Lower leg skin (tissue), 4 donors: ENCODE results near the gene GRID2. TPM values are rescaled to one million over a fixed set of nuclear protein-coding genes. Genes with fewer than 3 reads are reported as not detected.

Experiments
- DNase-seq, 2 donors: peaks; one replicate each; pipeline ENCODE4 v3.0.0-alpha.2; 2019; ENCODE audit warnings: low spot score in 2 of 2
- H3K4me3 ChIP-seq: fragments of 200-600 bp; sonication (generic); 2 replicates; pipeline ENCODE4 v1.5.1; 2017; ENCODE audit warnings: mild to moderate bottlenecking, low read depth; ENCODE audit not compliant: poor library complexity, severe bottlenecking
- POLR2A ChIP-seq, 2 donors: fragments of 450-650 bp; IDR thresholded peaks; one replicate each; pipeline ENCODE4 v1.6.1; 2016 to 2017; ENCODE audit warnings: antibody characterized with exemption in 2 of 2, mild to moderate bottlenecking in 1 of 2, moderate library complexity in 1 of 2
- WGBS, 2 donors: methylation state at CpG; one replicate each; pipeline ENCODE4 v1.1.5; 2018; 5-methylcytosine and 5-hydroxymethylcytosine counted together
- intact Hi-C: fragments of 100-400 bp; cut with DNase I; formaldehyde crosslinking; loops from one replicate; pipeline ENCODE4 v1.15.0; 2023; ENCODE audit warnings: low total_unique reads
- total RNA-seq, 4 donors: library from RNA; depleted of rRNA; stranded (reverse); fragments of >200 nt; gene quantifications; one replicate each; pipeline ENCODE4 v1.1.0, GENCODE V29; 2016
- TF ChIP-seq, protein P1 (sequence below), 3 donors: fragments of 450-650 bp; IDR thresholded peaks; one replicate each; pipeline ENCODE4 v1.5.1; 2016; ENCODE audit warnings: antibody characterized with exemption in 3 of 3, mild to moderate bottlenecking in 3 of 3, moderate library complexity in 2 of 3

The GRID2 gene
- total RNA-seq, 4 donors from 2014 or later: not detected

DNA sequence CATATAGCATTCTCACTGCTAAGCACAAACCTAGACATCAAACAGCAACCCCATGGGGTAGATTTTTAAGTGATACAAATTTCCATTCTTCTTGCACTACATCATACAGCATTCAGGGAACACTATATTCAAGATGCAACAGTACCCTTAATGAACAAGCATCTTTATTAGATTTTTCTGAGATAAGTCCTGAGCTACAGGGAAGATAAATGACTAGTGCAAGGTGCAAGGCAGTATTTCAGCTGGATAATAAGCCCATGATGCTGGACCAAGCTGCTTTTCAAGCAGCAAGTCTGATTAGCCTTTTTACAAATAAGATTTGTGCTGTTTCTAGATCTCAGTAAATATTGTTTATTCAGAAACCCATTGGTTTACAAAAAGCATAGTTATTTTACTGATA is 1332.2 kb downstream of the GRID2 start:
- TF ChIP-seq POLR2A (IDR thresholded peaks at IDR 0.05): no peak
- TF ChIP-seq, protein P1, sequence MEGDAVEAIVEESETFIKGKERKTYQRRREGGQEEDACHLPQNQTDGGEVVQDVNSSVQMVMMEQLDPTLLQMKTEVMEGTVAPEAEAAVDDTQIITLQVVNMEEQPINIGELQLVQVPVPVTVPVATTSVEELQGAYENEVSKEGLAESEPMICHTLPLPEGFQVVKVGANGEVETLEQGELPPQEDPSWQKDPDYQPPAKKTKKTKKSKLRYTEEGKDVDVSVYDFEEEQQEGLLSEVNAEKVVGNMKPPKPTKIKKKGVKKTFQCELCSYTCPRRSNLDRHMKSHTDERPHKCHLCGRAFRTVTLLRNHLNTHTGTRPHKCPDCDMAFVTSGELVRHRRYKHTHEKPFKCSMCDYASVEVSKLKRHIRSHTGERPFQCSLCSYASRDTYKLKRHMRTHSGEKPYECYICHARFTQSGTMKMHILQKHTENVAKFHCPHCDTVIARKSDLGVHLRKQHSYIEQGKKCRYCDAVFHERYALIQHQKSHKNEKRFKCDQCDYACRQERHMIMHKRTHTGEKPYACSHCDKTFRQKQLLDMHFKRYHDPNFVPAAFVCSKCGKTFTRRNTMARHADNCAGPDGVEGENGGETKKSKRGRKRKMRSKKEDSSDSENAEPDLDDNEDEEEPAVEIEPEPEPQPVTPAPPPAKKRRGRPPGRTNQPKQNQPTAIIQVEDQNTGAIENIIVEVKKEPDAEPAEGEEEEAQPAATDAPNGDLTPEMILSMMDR (IDR thresholded peaks at IDR 0.05): no peak
- no peak overlapping the region for H3K4me3 ChIP-seq
- no peak for DNase-seq
- intact Hi-C loops: no loop called here

DNA sequence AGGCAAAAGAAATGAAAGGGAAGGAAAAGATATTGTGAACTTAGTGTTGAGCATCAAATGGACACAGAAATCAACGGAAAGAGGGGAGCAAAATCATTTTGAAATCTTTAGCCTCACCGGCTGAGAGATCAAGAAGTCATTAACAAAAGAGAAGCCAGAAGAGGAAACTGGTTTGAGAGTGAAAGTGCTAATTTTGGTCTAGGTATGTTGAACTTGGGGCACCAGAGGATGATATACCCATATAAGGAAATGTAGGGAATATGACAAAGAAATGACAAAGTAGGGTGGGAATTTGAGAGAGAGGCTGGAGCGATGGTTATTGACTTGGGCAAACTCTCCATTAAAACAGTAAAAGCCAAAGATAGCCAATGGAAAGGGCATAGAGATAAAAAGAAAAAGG is 1341.4 kb downstream of the GRID2 start:
- intact Hi-C loops: no loop called here
- no peak overlapping the region for H3K4me3 ChIP-seq
- DNase-seq: no peak
- WGBS, 2 donors: 87 to 90% methylated on average over 3 of the region's 3 CpGs
- no peak for TF ChIP-seq POLR2A (IDR thresholded peaks at IDR 0.05)
- TF ChIP-seq, protein P1 (IDR thresholded peaks at IDR 0.05): no peak

DNA sequence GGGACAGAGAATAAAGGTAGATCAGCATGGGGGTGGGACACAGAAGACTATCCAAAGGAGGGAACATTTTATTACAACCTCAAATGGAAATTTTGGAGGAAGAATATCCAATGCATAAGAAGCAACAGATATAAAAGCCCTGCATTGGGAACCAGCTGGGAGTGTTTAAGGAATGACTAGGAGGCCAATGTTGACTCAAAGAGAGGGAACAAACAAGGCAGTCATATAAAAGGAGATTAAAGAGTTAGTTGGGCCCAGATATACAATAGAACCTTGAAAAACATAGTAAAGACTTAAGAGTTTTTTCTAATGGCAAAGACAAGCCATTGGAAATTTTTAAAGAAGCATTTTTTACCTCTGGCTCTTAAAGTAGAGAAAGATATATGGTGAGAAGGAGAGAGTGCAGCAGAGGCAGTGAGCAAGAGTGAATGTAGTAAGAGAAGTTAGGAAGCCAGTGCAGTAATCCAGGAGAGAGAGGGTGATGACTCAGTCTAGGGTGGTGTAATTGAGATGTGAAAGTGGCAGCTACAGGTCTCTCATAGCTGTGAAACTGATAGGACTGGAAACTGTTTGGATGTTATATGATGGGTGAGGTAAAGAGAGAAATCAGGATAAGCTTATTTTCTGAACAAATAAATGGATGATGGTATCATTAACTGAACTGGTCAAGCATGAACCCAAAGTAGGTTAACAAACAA is 1342.6 kb downstream of the GRID2 start:
- intact Hi-C loops: no loop called here
- no peak for TF ChIP-seq POLR2A (IDR thresholded peaks at IDR 0.05)
- TF ChIP-seq, protein P1 (IDR thresholded peaks at IDR 0.05): no peak
- no peak for DNase-seq
- H3K4me3 ChIP-seq: no peak overlapping the region

DNA sequence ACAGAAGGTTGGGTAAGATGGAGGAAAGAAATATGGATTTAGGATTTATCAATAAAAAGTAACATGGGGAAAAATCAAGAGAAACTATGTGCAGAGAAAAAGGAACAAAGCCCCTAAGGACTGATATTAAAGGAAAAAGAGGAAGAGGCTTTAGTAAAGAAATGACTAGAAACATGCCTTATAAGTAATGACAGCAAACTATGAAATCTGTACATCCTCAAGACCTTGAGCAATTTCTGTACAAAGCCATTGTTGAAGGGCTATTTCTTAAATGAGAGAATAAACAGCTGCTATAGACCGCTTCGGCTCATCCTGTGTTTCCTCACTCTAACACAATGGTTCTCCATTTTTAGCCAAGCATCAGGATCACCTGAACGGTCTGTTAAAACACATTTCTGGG is 1344.5 kb downstream of the GRID2 start:
- TF ChIP-seq, protein P1 (IDR thresholded peaks at IDR 0.05): no peak
- TF ChIP-seq POLR2A (IDR thresholded peaks at IDR 0.05): no peak
- 75 to 76% methylated on average over 3 of the region's 3 CpGs for WGBS, 2 donors
- no peak overlapping the region for H3K4me3 ChIP-seq
- intact Hi-C loops: no loop called here
- DNase-seq: no peak

DNA sequence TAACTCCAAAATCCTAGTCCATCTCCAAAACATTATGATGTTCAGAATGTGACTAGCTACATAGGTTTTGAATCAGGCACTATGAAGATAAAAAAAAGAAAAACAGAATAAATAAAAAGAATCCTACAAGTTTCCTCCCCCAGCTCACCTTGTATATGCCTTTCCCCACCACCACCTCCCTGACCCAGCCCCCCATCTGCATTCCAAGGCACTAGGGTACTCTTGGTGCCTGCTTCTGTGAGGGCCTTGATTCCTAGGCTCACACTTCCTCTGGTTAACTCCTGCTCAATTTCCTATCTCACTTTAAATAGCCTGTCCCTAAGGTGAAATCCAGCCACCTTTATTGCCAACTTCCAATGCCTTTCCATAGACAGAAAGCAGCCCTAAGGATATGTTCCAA is 1346.1 kb downstream of the GRID2 start:
- TF ChIP-seq, protein P1 (IDR thresholded peaks at IDR 0.05): no peak
- no peak for TF ChIP-seq POLR2A (IDR thresholded peaks at IDR 0.05)
- DNase-seq: no peak
- H3K4me3 ChIP-seq: no peak overlapping the region
- intact Hi-C loops: no loop called here

DNA sequence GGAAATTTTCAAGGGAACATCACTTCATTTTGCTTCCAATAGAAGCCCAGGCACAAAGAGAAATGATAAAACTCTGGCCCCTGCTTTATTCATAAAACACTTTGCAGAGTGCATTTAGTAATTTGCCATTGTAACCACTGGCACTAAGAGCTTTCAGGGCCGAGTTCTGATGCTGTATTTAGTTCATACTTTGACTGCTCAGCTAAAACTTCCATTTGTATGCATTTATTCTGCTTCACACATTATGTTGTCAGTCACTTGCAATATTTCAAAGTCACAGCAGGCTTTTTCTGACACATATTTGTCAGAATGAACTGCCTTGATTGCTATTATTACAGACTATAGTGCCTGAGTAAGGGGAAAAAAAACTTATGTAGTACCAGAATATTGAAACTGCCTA is 1350.4 kb downstream of the GRID2 start:
- H3K4me3 ChIP-seq: no peak overlapping the region
- no peak for TF ChIP-seq POLR2A (IDR thresholded peaks at IDR 0.05)
- TF ChIP-seq, protein P1 (IDR thresholded peaks at IDR 0.05): no peak
- 61 to 90% methylated on average over 1 of the region's 1 CpG for WGBS, 2 donors
- intact Hi-C loops: no loop called here
- DNase-seq: no peak
